Epithelial cell of prostate (primary cell): ENCODE data around the gene DENND4B.

Source experiments
- DNase-seq: peaks from one replicate; pipeline ENCODE4 v3.0.0-alpha.2; 2011; ENCODE audit warnings: low read depth, low spot score
- H3K27ac ChIP-seq: fragments of 450-650 bp; 2 replicates; pipeline ENCODE4 v1.5.1; 2017; ENCODE audit warnings: mild to moderate bottlenecking

The DENND4B gene

GRCh38 chr1:153945795-153946621 is 510 bp downstream of the DENND4B start:
- DNase-seq = no peak

GRCh38 chr1:153945131-153945794 is 1.3 kb downstream of the DENND4B start:
- peak overlapping the region; percentile 81 for H3K27ac ChIP-seq
- no peak for DNase-seq

More at GRCh38 chr1:153945795-153946621, 510 bp downstream of the DENND4B start:
- H3K27ac ChIP-seq = peak overlapping the region; percentile 81

DNA sequence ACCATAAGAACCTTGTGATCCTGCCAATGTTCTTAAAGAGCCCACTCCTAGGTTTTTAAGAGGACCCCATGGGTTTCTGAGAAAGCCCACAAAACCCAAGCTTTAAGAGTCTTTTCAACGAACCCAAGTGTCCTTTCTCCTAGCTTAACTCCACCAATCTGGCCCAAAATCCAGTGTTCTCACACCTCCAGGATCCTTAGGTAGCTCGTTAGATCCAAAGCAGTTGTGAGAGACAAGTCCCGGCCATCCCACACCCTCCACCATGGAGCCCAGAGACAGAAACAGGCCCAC is 1.7 kb downstream of the DENND4B start:
- no peak for DNase-seq
- H3K27ac ChIP-seq = peak overlapping the region; percentile 81

- H3K27ac ChIP-seq = no peak overlapping the region
- DNase-seq = no peak
Measured at GRCh38 chr1:153944005-153944826, 2.3 kb downstream of the DENND4B start.

GRCh38 chr1:153942766-153943549 is 3.6 kb downstream of the DENND4B start:
- no peak overlapping the region for H3K27ac ChIP-seq
- no peak for DNase-seq

DNA sequence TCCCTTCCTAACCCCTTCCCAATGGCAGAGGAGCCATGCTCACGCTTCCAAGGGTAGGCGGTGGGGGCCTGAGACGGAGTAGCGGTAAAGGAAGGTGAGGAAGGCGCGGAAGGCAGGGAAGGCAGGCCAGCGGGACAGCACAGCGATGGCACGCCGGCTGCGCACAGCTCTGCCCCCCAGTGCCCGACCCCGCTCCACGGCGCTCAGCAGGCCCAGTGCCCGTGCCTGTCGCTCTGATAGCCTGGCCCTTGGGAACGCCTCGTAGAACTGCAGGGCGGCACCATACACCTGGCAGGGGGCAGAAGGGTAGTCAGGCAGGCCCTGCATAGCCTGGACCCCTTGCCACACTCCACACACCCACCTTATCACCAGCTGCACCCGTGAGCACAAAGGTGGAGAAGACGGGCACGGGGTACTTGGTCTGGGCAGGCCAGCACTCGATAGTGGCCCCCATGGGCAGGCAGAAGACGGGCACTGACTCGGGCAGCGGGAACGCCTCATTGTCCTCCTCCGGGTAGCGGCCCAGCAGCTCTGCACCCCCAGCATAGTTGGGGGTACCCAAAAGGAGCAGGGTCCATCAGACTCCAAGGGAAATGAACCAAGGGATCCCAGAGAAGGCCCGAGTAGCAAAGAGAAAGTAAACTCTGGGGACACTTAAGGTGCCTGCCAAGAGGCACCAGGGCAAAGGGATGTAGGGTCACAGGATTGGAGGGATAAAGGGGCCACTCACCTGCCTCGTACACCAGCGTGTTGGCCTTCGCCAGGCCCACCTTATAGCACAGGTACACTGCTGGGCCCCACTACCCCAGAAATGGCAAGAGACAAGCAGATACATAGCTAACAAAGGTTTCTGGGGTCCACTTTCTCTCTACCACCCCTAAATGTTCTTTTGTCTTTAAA is 4.4 kb downstream of the DENND4B start:
- H3K27ac ChIP-seq = no peak overlapping the region
- no peak for DNase-seq

DNA sequence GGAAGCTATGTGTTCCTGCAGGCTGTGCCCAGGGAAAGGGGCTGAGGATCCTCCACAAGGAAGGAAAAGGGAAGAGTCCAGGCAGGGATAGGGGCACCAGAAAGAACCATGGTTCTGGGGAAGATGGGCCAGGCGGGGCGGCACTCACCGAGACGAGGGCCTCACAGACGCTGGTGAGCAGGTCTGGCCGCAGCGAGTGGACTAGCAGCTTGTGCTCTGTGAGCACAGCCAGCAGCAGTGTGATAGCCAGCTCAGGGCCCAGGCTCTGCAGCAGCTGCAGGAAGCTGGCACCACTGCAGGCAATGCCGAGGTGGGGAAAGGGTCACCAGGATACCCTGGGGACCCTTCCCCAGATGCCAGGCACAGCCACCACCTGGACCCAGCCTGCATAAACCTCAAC is 5.8 kb downstream of the DENND4B start:
- no peak for DNase-seq
- H3K27ac ChIP-seq = no peak overlapping the region

GRCh38 chr1:153939476-153939875 is 7.0 kb downstream of the DENND4B start:
- no peak for DNase-seq
- no peak overlapping the region for H3K27ac ChIP-seq

DNA sequence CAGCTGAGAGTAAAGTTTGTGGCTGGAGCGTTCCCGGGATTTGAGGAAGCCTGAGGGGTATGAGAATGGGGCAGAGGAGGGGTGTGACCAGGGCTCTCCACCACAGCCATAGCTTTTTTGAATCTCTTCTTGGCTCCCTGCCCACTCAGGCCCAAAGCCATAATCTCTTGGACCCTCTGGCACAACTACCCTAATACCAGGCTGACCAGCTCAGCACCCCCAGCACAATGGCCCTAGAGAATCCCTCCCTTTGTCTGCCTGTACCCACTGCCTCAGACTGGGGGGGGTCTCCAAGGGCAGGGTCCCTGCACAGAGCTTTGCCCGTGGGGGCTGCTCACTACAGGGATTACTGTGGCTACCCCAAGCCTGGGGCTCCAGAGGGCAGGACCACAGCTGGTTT is 7.5 kb downstream of the DENND4B start:
- H3K27ac ChIP-seq = no peak overlapping the region
- no peak for DNase-seq

DNA sequence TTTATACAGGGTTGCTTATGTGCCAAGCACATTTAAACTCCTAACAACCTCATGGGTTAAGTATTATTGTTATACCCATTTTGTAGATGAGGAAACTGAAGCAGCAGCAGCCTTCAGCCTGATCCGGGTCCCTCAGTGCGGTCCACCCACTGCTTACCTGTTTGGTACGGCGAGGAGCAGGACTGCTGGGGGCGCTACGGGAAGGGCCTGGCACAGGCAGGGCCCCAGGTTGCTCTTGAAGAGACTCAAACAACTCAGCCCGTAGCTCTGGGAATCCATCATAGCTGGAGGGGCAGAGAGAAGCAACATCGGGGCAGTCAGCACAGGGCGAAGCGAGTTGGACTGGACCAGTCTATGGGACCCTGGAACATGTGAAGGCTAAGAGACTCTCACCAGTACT is 9.2 kb downstream of the DENND4B start:
- no peak overlapping the region for H3K27ac ChIP-seq
- no peak for DNase-seq

DNA sequence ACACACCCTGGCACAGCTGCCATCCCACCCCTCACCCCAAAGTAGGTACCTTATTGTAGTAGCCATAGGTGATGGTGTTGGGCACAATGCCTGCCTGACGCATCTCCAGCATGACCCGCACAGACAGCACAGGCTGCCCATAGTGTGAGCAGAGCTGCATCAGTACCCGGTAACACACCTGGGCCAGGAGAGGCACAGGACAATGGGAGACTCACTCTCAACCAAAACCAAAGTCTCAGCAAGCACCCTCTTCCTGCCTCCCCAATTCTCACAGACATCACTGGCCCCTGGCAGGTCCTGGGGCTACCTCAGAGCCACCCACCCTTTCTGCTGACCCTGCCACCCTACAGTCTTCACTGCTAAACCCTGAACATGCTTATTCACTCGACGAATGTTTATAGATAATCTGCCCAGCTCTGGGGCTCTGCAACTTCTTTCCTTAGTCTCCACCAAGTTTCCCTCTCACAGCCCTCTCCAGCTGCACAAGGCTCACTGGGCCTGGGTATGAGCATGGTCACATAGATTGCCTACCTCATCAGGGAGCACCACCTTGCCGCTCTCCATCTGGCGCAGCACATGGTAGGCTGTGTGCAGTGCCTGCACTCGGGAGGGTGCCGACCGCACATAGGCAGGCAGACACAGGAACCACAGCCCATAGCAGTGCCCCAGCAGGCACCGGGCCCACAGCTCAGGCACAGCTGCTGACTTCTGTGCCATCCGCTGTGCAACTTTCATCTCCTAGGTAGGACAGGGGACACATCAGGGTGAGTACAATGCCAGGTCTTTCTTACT is 10.3 kb downstream of the DENND4B start:
- no peak overlapping the region for H3K27ac ChIP-seq
- no peak for DNase-seq

DNA sequence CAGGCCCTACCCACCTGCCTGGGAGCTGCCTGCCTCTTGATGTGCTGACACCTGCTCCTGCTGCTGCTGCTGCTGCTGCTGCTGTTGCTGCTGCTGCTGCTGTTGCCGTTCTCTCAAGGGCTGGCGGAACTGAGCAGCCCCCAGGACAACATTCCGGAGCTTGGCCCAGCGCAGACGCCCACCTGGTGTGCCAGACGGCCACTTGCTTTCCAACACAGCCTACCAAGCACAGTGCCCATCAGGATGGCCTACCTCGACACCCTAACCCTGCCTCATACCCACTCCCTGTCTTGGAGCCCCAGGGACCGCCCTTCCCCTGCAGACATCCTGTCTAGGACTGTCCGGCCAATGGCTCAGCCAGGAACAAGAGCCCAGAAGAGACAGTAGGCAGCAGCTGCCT is 11.8 kb downstream of the DENND4B start:
- DNase-seq = no peak
- H3K27ac ChIP-seq = no peak overlapping the region

DNA sequence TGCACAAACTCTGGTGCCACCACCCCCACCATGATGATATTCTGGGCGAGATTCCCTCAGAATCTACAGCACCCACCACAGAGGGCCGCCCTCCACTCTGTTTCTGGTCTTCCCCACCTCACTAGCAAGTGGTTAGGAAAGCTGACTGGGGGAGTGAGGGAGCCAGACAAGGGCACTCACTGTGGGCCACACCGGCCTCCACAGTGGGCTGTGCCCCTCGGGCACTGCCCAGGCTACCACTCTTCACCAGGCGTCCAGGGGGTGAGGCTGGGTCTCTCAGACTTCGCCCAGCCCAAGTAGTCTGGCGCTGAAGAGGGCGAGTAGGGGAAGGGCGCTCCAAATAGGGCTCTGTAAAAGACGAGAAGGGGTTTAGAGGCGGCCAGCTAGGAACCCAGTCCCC is 12.6 kb downstream of the DENND4B start:
- DNase-seq = no peak
- no peak overlapping the region for H3K27ac ChIP-seq

DNA sequence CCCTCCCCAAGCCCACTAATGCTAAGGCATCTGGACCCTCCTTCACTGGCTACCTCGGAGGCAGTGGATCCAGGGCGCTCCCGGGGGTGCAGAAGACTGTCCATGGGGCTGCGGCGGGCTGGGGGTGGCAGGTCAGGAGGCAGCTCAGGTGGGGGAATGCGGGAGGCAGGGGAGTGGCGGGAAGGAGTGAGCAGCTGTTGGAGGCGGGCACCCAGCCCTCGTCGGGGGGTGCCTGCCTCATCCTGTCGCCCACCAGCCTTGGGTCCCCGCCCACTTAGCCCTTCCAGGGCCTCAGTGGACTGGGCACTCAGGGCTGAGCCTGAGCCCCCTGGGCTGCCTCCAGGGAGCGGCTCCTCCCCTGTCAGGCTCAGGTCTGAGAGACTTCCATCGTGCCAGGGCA is 13.1 kb downstream of the DENND4B start:
- H3K27ac ChIP-seq = no peak overlapping the region
- no peak for DNase-seq

GRCh38 chr1:153932156-153933131 is 14.1 kb downstream of the DENND4B start:
- no peak overlapping the region for H3K27ac ChIP-seq
- DNase-seq = no peak

DNA sequence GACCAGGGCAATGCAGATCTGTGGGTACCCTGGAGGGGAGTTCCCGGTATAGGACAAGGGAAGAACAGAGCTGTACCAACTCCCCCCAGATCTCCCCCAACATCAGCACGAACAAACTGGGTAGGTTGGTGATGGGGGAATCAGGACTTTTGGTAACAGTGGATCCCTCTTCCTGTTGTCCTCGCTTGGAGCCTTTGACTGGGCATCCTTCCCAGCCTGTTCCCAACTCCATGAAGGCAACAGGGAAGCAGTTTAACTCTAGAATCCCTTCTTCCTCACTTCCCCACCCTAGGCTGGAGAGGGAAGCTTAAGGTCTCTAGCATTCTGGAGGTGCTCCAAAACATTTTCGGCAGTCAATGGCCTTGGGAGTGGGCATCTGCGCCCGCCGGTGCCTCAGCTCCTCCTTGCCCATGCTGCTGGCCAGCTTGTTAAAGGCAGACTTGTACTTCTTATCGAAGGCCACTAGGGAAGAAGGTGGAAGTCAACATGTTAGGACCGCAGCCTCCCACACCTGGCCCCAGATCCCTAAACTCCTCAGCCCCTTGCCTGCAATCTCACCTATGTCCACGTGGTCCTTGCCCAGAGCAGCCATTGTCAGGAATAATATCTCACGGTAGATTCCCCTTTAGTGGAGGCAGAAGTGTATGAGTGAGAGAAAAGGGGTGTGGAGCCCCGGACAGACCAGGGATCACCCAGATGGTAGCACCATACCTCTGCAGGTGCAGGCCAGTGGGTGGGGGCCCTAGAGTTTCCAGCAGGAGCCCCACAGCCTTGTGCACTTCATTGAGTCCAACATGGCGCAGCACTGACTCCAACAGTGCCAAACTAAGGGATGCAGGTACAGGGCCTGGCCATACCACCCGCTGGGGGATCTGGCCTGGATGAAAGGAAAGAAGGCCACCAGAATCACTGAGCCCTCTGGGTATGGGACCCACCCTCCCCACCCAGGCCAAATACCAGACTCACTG is 16.3 kb downstream of the DENND4B start:
- DNase-seq = no peak
- H3K27ac ChIP-seq = no peak overlapping the region
